Measurements from ENCODE around the gene TTC38.
A peak's percentile ranks its signal among the peaks of the same experiment; 100 is the strongest.

Gene TTC38

GRCh38 chr22:46293577-46294260, 25.9 kb downstream of the TTC38 start:
- TF ChIP-seq CTCF (IDR thresholded peaks at IDR 0.05; ENCODE audit: extremely low read depth, missing control alignments) = no peak
- DNase-seq (ENCODE audit: low spot score) = no peak

GRCh38 chr22:46294784-46295183, 27.0 kb downstream of the TTC38 start:
- TF ChIP-seq CTCF (IDR thresholded peaks at IDR 0.05; ENCODE audit: extremely low read depth, missing control alignments) = no peak
- no peak for DNase-seq (ENCODE audit: low spot score)

- peak; percentile 31 for DNase-seq (ENCODE audit: low spot score)
- no peak for TF ChIP-seq CTCF (IDR thresholded peaks at IDR 0.05; ENCODE audit: extremely low read depth, missing control alignments)
Measured at GRCh38 chr22:46295277-46295971, 27.6 kb downstream of the TTC38 start.

- peak; percentile 99 for DNase-seq (ENCODE audit: low spot score)
- TF ChIP-seq CTCF (IDR thresholded peaks at IDR 0.05; ENCODE audit: extremely low read depth, missing control alignments) = no peak
Measured at GRCh38 chr22:46296257-46297150, 28.7 kb downstream of the TTC38 start, which contains the start of gene GTSE1. TSS of gene GTSE1 (plus strand) at chr22:46296870. CDS start at chr22:46297401, 531 bp downstream.

GRCh38 chr22:46297151-46297812, 29.5 kb downstream of the TTC38 start:
- no peak for TF ChIP-seq CTCF (IDR thresholded peaks at IDR 0.05; ENCODE audit: extremely low read depth, missing control alignments)
- DNase-seq (ENCODE audit: low spot score) = peak; percentile 20

- no peak for DNase-seq (ENCODE audit: low spot score)
- TF ChIP-seq CTCF (IDR thresholded peaks at IDR 0.05; ENCODE audit: extremely low read depth, missing control alignments) = no peak
Measured at GRCh38 chr22:46299101-46299500, 31.3 kb downstream of the TTC38 start.
